Right atrium auricular region (tissue), 2 donors: ENCODE measurements around the gene LEMD3. TPM values are rescaled to one million over a fixed set of nuclear protein-coding genes. Genes with fewer than 3 reads are reported as not detected.

Experiments
- DNase-seq: peaks from one replicate; pipeline ENCODE4 v3.0.0-alpha.2; 2019; ENCODE audit warnings: low spot score
- H3K27ac ChIP-seq, 2 donors: fragments of 200-600 bp; sonication (generic); 1 replicate in 1 of 2; 2 replicates in 1 of 2; pipeline ENCODE4 v1.5.1; 2016 to 2019
- H3K27me3 ChIP-seq, 2 donors: fragments of 200-600 bp; sonication (generic); one replicate each; pipeline versions ENCODE4 v1.5.1 to v1.6.0; 2017 to 2019
- H3K36me3 ChIP-seq: fragments of 200-600 bp; sonication (generic); one replicate; pipeline ENCODE4 v1.5.1; 2016
- H3K4me1 ChIP-seq, 2 donors: fragments of 200-600 bp; sonication (generic); one replicate each; pipeline versions ENCODE4 v1.5.1 to v1.6.0; 2017 to 2019
- H3K4me3 ChIP-seq, 2 donors: fragments of 200-600 bp; sonication (generic); 1 replicate in 1 of 2; 2 replicates in 1 of 2; pipeline ENCODE4 v1.5.1; 2017 to 2019; ENCODE audit warnings: mild to moderate bottlenecking in 1 of 2, moderate library complexity in 1 of 2
- H3K9me3 ChIP-seq, 2 donors: fragments of 200-600 bp; sonication (generic); one replicate each; pipeline ENCODE4 v1.5.1; 2019
- total RNA-seq, 2 donors: library from RNA; depleted of rRNA; stranded (reverse); fragments of >200 nt; gene quantifications; one replicate each; pipeline ENCODE4 v1.1.0, GENCODE V29; 2016
- TF ChIP-seq, protein P1 (sequence below), 2 donors: fragments of 200-600 bp; sonication (generic); IDR thresholded peaks; one replicate each; pipeline ENCODE4 v1.5.1; 2019; ENCODE audit warnings: antibody characterized with exemption in 2 of 2

The LEMD3 gene
- total RNA-seq, 2 donors from 2014 or later = 11.3 to 14.0 TPM

DNA sequence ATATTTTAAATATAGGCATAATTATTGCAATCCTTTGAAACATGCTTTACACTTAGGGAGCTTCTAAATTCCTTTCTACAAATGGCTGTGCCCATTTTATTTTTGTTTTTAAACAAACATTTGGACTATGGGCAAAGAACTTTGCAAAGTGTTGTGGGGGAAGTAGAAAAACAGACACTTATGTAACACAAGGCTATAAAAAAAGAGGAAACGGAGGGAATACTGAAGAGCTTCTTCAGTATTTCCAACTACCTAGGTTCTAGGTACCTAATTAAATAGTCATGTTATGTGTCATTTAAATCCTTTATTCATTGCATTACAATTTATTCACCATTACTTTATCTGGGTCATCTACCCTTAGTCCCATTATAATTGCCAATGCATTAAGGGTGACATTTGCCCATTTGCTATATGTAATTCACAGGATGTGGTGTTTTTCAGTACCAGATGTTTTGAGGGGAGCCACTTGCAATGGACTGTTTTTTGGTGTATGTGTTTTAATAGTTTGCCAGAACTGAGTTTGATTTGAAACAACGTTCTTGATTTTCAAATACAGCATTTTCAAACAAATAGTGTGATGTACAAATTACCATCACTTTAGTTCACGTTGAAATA, 107.6 kb downstream of the LEMD3 start:
- TF ChIP-seq, protein P1, sequence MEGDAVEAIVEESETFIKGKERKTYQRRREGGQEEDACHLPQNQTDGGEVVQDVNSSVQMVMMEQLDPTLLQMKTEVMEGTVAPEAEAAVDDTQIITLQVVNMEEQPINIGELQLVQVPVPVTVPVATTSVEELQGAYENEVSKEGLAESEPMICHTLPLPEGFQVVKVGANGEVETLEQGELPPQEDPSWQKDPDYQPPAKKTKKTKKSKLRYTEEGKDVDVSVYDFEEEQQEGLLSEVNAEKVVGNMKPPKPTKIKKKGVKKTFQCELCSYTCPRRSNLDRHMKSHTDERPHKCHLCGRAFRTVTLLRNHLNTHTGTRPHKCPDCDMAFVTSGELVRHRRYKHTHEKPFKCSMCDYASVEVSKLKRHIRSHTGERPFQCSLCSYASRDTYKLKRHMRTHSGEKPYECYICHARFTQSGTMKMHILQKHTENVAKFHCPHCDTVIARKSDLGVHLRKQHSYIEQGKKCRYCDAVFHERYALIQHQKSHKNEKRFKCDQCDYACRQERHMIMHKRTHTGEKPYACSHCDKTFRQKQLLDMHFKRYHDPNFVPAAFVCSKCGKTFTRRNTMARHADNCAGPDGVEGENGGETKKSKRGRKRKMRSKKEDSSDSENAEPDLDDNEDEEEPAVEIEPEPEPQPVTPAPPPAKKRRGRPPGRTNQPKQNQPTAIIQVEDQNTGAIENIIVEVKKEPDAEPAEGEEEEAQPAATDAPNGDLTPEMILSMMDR (IDR thresholded peaks at IDR 0.05) = no peak
- Histone ChIP-seq H3K4me3 (no peak overlapping the region), H3K9me3 (no peaks in the 10 kb centered on the region), H3K27me3 (no peaks in the 10 kb centered on the region), H3K4me1 (peaks cover 0 to 22% of the 10 kb centered on the region in 2 donors), H3K36me3 (no peaks in the 10 kb centered on the region), H3K27ac (no peak overlapping the region)
- no peak for DNase-seq

DNA sequence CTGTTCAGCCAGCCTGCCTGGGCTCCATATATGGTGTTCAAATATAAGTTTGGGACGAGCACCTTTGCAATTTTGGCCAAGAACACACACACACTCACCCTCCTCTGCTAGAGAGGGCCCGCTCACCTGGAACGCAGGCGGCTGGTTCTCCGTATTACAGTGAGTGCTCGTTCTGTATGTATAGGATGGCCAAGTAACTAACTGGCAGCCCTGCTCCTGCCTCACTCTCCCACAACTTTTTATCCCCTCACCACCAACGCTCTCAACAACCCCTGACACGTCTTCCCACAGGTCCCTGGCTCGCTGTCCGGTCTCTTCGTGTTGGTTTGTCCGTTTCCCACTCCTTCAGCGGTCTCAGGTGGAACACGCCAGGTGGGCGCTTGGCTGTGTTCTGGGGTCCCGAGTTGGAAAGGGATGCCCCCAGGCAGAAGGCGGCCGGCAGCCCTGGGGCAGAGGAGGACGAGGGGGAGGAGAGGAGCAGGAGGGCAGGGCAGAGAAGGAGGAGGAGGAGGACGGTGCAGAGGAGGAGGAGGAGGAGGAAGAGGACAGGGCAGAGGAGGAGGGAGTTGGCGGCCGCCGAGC, 108.7 kb downstream of the LEMD3 start:
- H3K4me1 ChIP-seq = peaks cover 0 to 29% of the 10 kb centered on the region in 2 donors

DNA sequence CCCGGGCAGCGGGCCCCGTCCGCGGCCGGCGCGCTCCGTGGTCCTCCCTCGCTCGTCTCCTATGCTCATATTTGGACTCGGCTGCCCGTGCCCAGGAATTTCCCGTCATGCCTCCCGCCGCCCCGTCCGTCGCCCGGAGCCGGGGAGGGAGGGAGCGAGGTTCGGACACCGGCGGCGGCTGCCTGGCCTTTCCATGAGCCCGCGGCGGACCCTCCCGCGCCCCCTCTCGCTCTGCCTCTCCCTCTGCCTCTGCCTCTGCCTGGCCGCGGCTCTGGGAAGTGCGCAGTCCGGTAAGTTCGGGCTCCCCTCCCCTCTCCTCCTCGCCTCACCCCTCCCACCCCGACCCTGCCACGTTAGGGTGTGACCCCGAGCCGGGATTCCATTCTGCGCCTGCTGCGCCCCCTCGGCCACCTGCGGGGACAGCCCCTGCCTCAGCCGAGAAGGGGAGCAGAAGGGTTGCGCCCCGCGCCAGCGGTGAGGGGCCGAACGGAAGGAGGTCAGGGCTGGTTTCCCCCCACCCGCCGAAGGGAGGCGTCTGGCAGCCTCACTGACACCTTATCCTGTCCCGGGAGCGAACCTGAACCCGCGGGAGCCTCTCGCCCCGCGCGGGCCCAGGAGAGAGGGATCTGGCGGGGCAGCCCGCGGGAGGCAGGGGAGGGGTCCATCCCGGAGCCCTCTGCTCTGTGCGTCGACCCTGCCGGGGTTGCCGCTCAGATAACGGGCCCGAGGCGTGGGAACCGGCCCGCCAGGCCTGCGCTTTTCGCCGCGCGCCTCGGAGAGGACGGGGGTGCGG, 109.4 kb downstream of the LEMD3 start, which contains the start of gene MSRB3:
Gene MSRB3, plus strand, starts transcription at position 108 of the 793 bp plus-strand sequence. CDS start 29,897 bp downstream, outside the sequence.
- H3K27ac ChIP-seq = peak within 1 kb of the TSS; percentile 97 to 98
- H3K4me1 ChIP-seq = peaks cover 0 to 30% of the 10 kb centered on the region in 2 donors
- TF ChIP-seq, protein P1 (IDR thresholded peaks at IDR 0.05) = peak in 1 of 2 donors; percentile 28
- H3K27me3 ChIP-seq = no peaks in the 10 kb centered on the region
- no peaks in the 10 kb centered on the region for H3K9me3 ChIP-seq
- H3K36me3 ChIP-seq = no peaks in the 10 kb centered on the region
- DNase-seq = peak; percentile 73
- peak within 1 kb of the TSS; percentile 83 to 95 for H3K4me3 ChIP-seq

More for the DNA sequence above, 108.7 kb downstream of the LEMD3 start:
- peak overlapping the region; percentile 97 to 98 for H3K27ac ChIP-seq
- no peaks in the 10 kb centered on the region for H3K9me3 ChIP-seq
- DNase-seq = no peak
- TF ChIP-seq, protein P1 (IDR thresholded peaks at IDR 0.05) = no peak
- H3K27me3 ChIP-seq = no peaks in the 10 kb centered on the region
- H3K36me3 ChIP-seq = no peaks in the 10 kb centered on the region
- H3K4me3 ChIP-seq = peak overlapping the region; percentile 83 to 95

DNA sequence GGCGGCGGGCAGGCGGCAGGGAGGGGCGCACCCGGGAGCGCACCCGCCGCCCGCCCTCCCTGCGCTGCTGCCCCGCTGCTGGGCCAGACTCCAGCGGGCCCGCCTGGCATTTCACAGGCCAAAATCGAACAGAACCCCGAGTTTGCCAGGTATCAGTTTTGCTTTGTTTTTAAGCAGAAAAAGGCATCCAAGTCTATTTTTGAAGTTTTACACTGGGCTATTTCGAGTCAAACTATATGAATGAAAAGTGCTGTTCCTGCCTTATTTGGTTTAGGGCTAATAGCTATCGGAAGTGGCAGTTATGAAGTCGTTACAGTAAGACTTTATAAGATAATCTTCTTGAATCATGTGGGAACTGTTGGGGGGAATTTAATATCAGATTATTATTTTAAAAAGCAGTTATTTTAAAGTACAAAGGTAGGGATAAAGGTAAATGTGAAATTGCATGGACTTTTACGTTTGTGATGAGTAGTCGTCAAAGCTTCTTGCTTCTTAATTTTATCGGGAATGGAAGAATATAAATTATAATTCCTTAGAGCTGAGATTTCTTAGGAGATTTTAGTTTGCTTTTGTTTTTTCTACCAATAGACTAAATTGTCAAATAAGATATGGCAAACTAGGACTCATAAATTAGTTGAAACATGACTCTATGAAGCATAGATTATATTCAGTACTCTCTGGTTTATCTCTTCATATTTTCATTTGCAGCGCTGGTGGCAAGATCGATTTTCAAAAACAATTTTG, 110.2 kb downstream of the LEMD3 start:
- H3K4me3 ChIP-seq = peak overlapping the region; percentile 83 to 95
- DNase-seq = no peak
- H3K27ac ChIP-seq = peak overlapping the region; percentile 97 to 98
- H3K4me1 ChIP-seq = peaks cover 0 to 35% of the 10 kb centered on the region in 2 donors
- no peaks in the 10 kb centered on the region for H3K36me3 ChIP-seq
- no peaks in the 10 kb centered on the region for H3K27me3 ChIP-seq
- no peaks in the 10 kb centered on the region for H3K9me3 ChIP-seq
- TF ChIP-seq, protein P1 (IDR thresholded peaks at IDR 0.05) = no peak

DNA sequence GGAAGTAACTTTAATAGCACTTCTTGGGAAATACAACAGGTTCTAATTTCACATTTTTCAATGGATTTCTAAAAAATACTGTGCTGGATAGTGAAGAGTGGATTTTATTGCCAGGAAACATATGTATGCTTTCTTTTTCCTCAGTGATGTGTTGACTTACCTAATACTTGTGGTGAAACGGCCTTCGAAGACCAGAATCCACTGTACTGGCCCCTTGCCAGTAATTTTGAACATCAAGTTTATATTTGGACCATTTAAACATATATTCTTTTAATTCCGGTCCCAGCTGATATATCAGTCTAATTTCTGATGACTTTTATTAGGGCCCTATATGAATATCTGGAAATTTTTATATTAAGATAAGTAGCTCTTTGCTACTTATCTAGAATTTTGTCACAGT, 110.9 kb downstream of the LEMD3 start:
- no peak overlapping the region for H3K27ac ChIP-seq
- TF ChIP-seq, protein P1 (IDR thresholded peaks at IDR 0.05) = no peak
- peak overlapping the region; percentile 83 to 95 for H3K4me3 ChIP-seq
- no peaks in the 10 kb centered on the region for H3K27me3 ChIP-seq
- H3K36me3 ChIP-seq = no peaks in the 10 kb centered on the region
- H3K4me1 ChIP-seq = peaks cover 0 to 36% of the 10 kb centered on the region in 2 donors
- H3K9me3 ChIP-seq = no peaks in the 10 kb centered on the region
- DNase-seq = no peak
